ENCODE data around the gene PCK1. TPM values are rescaled to one million over a fixed set of nuclear protein-coding genes. Genes with fewer than 3 reads are reported as not detected.

The PCK1 gene
- total and polyA plus RNA-seq, 2 of the 8 experiments (the other 6 are each of a cell fraction or from before 2014, with no cell fraction given): not detected

DNA sequence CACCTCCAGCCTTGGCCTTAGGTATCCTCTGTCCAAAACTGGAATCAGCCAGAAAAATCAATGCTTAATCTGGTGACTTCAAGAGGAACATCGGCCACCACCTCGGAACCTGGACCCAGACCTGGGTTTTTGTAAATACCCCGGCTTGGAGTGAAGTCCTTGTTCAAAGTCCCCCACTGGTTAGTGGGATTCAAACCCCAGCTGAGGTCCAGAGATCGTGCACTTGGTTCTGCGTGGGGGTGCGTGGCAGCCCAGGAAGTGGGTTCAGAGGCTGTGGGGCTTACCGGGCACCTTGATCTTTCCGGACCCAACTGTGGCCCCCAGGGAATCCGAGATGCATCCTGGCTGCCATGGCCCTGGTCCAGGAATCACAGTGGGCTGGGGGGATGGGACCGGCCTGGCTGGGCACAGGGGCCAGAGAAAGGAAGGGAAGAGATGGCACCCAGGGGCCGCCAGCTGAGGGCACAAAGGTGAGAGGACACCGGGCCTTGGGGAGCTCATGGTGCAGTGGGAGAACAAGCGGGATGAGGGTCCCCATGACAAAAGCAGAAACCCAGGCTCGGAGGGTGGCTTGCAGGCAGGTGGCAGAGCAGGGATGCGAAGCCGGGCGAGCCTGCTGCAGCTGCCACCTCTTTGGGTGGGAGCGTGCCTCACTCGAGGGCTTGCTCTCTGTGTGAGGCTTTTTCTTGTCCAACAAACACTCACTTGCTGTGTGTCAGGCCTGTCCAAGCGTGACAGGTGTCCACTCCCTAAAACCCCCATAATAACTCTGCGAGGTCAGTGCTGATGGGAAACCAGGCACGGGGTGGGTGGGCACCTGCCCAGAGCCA is 31.6 kb downstream of the PCK1 start:
- H3K9ac ChIP-seq (replicated peaks in 1 of 4; ENCODE audit: extremely low read depth in 1 of 4, low read depth in 3 of 4, low read length in 3 of 4): no peak overlapping the region
- no peaks in the 10 kb centered on the region; a peak in 1 of 7 replicates for H3K4me1 ChIP-seq (replicated peaks in 1 of 4; ENCODE audit: control insufficient read depth in 3 of 4, insufficient read depth in 4 of 4, low read length in 3 of 4)
- TF ChIP-seq ZNF274 (IDR thresholded peaks at IDR 0.05; ENCODE audit: borderline replicate concordance, extremely low read depth, low read length) (no peak), JUN (IDR thresholded peaks at IDR 0.05; ENCODE audit: low read depth, low read length) (no peak), SIN3A (conservative IDR thresholded peaks at IDR 0.05 in 1 of 2, IDR thresholded peaks at IDR 0.05 in 1 of 2; ENCODE audit: low read depth in 1 of 2, low read length in 2 of 2) (no peak), PHF8 (conservative IDR thresholded peaks at IDR 0.05; ENCODE audit: low read depth, low read length) (no peak), CTBP2 (IDR thresholded peaks at IDR 0.05; ENCODE audit: borderline replicate concordance, insufficient read depth, insufficient read length, low read length) (no peak), TAF7 (optimal IDR thresholded peaks at IDR 0.05; ENCODE audit: borderline replicate concordance, low read depth, low read length) (no peak), SP4 (IDR thresholded peaks at IDR 0.05; ENCODE audit: low read length) (no peak), POU5F1 (IDR thresholded peaks at IDR 0.05; ENCODE audit: low read depth, low read length) (no peak), TAF1 (IDR thresholded peaks at IDR 0.05; ENCODE audit: low read depth, low read length) (no peak), TEAD4 (IDR thresholded peaks at IDR 0.05; ENCODE audit: low read depth, low read length) (no peak), BRCA1 (IDR thresholded peaks at IDR 0.05; ENCODE audit: low read depth, low read length) (no peak)
- TF ChIP-seq, protein P1, sequence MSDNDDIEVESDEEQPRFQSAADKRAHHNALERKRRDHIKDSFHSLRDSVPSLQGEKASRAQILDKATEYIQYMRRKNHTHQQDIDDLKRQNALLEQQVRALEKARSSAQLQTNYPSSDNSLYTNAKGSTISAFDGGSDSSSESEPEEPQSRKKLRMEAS (IDR thresholded peaks at IDR 0.05): no peak

More for the DNA sequence above, 31.6 kb downstream of the PCK1 start:
- CTCF ChIA-PET (ENCODE audit: partially characterized antibody): interaction anchor here (0.8 to 10.7 kb wide), 21 partner anchors 9 to 617 kb away, joined by 3 to 194 read pairs (median 5); no protein-coding TSS in a partner anchor
- H3K14ac ChIP-seq (ENCODE audit: insufficient read length): no peak overlapping the region
- no peaks in the 10 kb centered on the region for H4K20me1 ChIP-seq (replicated peaks in 1 of 2; ENCODE audit: control insufficient read depth in 1 of 2, insufficient read depth in 2 of 2, low read length in 2 of 2)
- 93% methylated on average over 22 of the region's 22 CpGs; no CpG with 5 or more reads in 1 of the 2 experiments for WGBS, 2 experiments (ENCODE audit: extremely low coverage in 1 of 2, insufficient coverage in 1 of 2, insufficient read length in 1 of 2, insufficient replicate concordance in 2 of 2, low coverage in 1 of 2, low lambda C conversion rate in 2 of 2, missing lambda C conversion rate in 1 of 2)
- no peaks in the 10 kb centered on the region for H3K23me2 ChIP-seq (ENCODE audit: low read depth, low read length)
- no peak overlapping the region; the same call in 1 of the 2 replicates for H2BK15ac ChIP-seq (ENCODE audit: low read length)
- H4K8ac ChIP-seq (ENCODE audit: extremely low read depth, insufficient read depth, low read length): peak overlapping the region; percentile 43; the same call in 1 of the 2 replicates
- no peaks in the 10 kb centered on the region for H3K79me1 ChIP-seq (ENCODE audit: low read depth, low read length)
- H3K27ac ChIP-seq (ENCODE audit: low read depth, low read length): no peak overlapping the region
- H3K4me2 ChIP-seq (ENCODE audit: insufficient read depth in 1 of 2, low read depth in 2 of 2, low read length in 2 of 2): no peak overlapping the region
- H3K23ac ChIP-seq (ENCODE audit: insufficient read length): no peak overlapping the region
- H3K56ac ChIP-seq (replicated peaks; ENCODE audit: insufficient read length, low read depth, low read length): no peak overlapping the region
- no peaks in the 10 kb centered on the region for H3K27me3 ChIP-seq (replicated peaks in 1 of 4; ENCODE audit: control insufficient read depth in 3 of 4, extremely low read depth in 1 of 4, insufficient read depth in 3 of 4, low read length in 3 of 4)
- H3K79me2 ChIP-seq (ENCODE audit: control insufficient read depth in 1 of 2, insufficient read depth in 2 of 2, low read length in 2 of 2): no peaks in the 10 kb centered on the region
- no peak overlapping the region for H4K5ac ChIP-seq (ENCODE audit: insufficient read length, low read depth, low read length)
- no peak for DNase-seq (ENCODE audit: low read depth in 1 of 2, low spot score in 2 of 2)
- H2BK12ac ChIP-seq (ENCODE audit: low read depth, low read length): no peak overlapping the region
- H3K36me3 ChIP-seq (ENCODE audit: control insufficient read depth in 2 of 4, insufficient read depth in 4 of 4, low read length in 3 of 4): no peaks in the 10 kb centered on the region
- H3K4me3 ChIP-seq (ENCODE audit: extremely low read depth in 1 of 4, insufficient read depth in 2 of 4, low read depth in 3 of 4, low read length in 4 of 4): no peak overlapping the region
- no peak overlapping the region for H2BK5ac ChIP-seq (ENCODE audit: low read depth, low read length)
- POLR2A ChIA-PET (ENCODE audit: partially characterized antibody): interaction anchor here (1.2 kb wide), 1 partner anchor 76 kb away, joined by 3 read pairs; no protein-coding TSS in a partner anchor
- no peak overlapping the region for H2BK120ac ChIP-seq (replicated peaks; ENCODE audit: low read depth, low read length)
- no peak overlapping the region for H3K18ac ChIP-seq (ENCODE audit: extremely low read depth, low read length)
- no peaks in the 10 kb centered on the region for H3K9me3 ChIP-seq (ENCODE audit: insufficient read depth in 2 of 2, low read depth in 1 of 2, low read length in 1 of 2)
- H2BK20ac ChIP-seq (ENCODE audit: low read length): no peak overlapping the region
- H2AFZ ChIP-seq (ENCODE audit: low read length): no peak overlapping the region
- H3K4ac ChIP-seq (replicated peaks; ENCODE audit: insufficient read length, low read depth, low read length): no peak overlapping the region
- H4K91ac ChIP-seq (replicated peaks; ENCODE audit: insufficient read length, low read length): no peak overlapping the region
- H2AK5ac ChIP-seq (ENCODE audit: low read depth, low read length): no peak overlapping the region
- FAIRE-seq: no peak

Data from H1 (cell line).